GM18868 (cell line): ENCODE data around the gene PNISR.

Experiments
- ATAC-seq: cut with Tn5 transposase; IDR thresholded peaks from one replicate; pipeline ENCODE4 v1.9.1; 2021; ENCODE audit warnings: mild to moderate bottlenecking, moderate library complexity; ENCODE audit not compliant: unreplicated experiment

Gene PNISR

GRCh38 chr6:99348288-99349170 lies 76.6 kb downstream of the PNISR start:
- ATAC-seq, result no peak
